Keratinocyte (primary cell): Measurements from ENCODE around the gene ACP6.

Source experiments
- EZH2 ChIP-seq: IDR thresholded peaks from one replicate; pipeline ENCODE4 v1.6.1; 2012; ENCODE audit warnings: inconsistent platforms, mild to moderate bottlenecking, low read length, moderate library complexity
- TF ChIP-seq, protein P1 (sequence below), 3 experiments: IDR thresholded peaks in 1 of 3; conservative IDR thresholded peaks in 1 of 3; optimal IDR thresholded peaks in 1 of 3; 2 replicates in 2 of 3; 3 replicates in 1 of 3; pipeline versions ENCODE3 to v1.5.1; 2011; ENCODE audit warnings: low read length in 3 of 3, mild to moderate bottlenecking in 3 of 3, moderate library complexity in 2 of 3, control low read depth in 1 of 3, inconsistent platforms in 1 of 3; ENCODE audit not compliant: insufficient read depth in 2 of 3; ENCODE audit errors: extremely low read depth in 1 of 3

DNA sequence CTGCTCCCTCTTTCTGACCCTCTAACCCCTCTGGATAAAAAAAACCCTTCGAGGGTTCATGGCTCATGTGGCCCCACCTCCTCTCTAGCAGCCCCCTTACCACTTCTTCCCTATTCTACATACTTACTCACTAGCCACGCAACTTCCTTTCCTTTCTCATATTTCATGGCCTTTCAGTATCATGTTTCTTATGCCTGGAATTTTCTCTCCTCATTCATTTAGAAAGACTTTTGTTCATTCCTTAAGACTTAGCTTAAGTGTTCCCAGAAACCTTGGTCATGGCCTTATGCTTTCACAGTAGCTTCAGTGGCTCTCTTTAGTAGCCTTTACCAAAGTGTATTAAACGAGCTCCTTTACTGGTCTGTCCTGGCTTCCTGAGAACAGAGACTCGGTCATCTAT, 6.1 kb downstream of the ACP6 start:
- TF ChIP-seq, protein P1, sequence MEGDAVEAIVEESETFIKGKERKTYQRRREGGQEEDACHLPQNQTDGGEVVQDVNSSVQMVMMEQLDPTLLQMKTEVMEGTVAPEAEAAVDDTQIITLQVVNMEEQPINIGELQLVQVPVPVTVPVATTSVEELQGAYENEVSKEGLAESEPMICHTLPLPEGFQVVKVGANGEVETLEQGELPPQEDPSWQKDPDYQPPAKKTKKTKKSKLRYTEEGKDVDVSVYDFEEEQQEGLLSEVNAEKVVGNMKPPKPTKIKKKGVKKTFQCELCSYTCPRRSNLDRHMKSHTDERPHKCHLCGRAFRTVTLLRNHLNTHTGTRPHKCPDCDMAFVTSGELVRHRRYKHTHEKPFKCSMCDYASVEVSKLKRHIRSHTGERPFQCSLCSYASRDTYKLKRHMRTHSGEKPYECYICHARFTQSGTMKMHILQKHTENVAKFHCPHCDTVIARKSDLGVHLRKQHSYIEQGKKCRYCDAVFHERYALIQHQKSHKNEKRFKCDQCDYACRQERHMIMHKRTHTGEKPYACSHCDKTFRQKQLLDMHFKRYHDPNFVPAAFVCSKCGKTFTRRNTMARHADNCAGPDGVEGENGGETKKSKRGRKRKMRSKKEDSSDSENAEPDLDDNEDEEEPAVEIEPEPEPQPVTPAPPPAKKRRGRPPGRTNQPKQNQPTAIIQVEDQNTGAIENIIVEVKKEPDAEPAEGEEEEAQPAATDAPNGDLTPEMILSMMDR (optimal IDR thresholded peaks at IDR 0.05 in 1 of 3, IDR thresholded peaks at IDR 0.05 in 1 of 3, conservative IDR thresholded peaks at IDR 0.05 in 1 of 3; ENCODE audit: extremely low read depth in 1 of 3, insufficient read depth in 2 of 3, low read length in 3 of 3), result no peak
- TF ChIP-seq EZH2, result no peak
